Fibroblast of the aortic adventitia (primary cell): ENCODE measurements around the gene MBD1. TPM values are rescaled to one million over a fixed set of nuclear protein-coding genes. Genes with fewer than 3 reads are reported as not detected.

ENCODE experiments used
- DNase-seq: peaks from one replicate; pipeline ENCODE4 v3.0.0-alpha.2; 2010; ENCODE audit warnings: low read depth
- H3K4me3 ChIP-seq: 2 replicates; pipeline ENCODE4 v1.5.1; 2011; ENCODE audit warnings: low read depth, mild to moderate bottlenecking, control low read depth, low read length, moderate library complexity
- total RNA-seq: library from RNA; depleted of rRNA; stranded (reverse); fragments of >200 nt; gene quantifications from 2 replicates; pipeline ENCODE4 v1.2.3, GENCODE V29; 2012; ENCODE audit warnings: low replicate concordance
- TF ChIP-seq, protein P1 (sequence below): IDR thresholded peaks from 2 replicates; pipeline ENCODE4 v1.5.1; 2011; ENCODE audit warnings: mild to moderate bottlenecking, low read length, control low read depth, inconsistent platforms; ENCODE audit not compliant: insufficient read depth

MBD1 gene
- total RNA-seq, 1 donor: 50.3 TPM

DNA sequence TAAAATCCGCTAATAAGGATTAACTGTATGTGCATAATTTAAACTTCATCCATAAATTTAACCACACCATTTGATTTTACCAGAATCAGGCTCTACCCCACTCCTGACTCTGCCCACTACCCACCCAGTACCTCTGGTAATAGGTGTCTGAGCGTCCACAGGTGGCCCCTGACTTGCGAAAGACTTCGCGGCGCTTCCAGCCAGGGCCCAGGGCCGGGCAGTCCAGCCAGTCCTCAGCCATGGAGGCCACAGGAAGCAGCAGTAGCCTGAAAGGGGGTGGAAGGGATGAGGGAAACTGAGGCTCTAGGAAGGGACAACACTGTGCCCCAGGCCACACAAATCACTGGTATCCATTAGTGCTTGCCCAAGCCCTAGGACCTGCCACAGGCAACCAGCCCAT lies 1.6 kb downstream of the MBD1 start:
- DNase-seq: no peak
- TF ChIP-seq, protein P1, sequence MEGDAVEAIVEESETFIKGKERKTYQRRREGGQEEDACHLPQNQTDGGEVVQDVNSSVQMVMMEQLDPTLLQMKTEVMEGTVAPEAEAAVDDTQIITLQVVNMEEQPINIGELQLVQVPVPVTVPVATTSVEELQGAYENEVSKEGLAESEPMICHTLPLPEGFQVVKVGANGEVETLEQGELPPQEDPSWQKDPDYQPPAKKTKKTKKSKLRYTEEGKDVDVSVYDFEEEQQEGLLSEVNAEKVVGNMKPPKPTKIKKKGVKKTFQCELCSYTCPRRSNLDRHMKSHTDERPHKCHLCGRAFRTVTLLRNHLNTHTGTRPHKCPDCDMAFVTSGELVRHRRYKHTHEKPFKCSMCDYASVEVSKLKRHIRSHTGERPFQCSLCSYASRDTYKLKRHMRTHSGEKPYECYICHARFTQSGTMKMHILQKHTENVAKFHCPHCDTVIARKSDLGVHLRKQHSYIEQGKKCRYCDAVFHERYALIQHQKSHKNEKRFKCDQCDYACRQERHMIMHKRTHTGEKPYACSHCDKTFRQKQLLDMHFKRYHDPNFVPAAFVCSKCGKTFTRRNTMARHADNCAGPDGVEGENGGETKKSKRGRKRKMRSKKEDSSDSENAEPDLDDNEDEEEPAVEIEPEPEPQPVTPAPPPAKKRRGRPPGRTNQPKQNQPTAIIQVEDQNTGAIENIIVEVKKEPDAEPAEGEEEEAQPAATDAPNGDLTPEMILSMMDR: no peak
- H3K4me3 ChIP-seq: peak overlapping the region; percentile 100

DNA sequence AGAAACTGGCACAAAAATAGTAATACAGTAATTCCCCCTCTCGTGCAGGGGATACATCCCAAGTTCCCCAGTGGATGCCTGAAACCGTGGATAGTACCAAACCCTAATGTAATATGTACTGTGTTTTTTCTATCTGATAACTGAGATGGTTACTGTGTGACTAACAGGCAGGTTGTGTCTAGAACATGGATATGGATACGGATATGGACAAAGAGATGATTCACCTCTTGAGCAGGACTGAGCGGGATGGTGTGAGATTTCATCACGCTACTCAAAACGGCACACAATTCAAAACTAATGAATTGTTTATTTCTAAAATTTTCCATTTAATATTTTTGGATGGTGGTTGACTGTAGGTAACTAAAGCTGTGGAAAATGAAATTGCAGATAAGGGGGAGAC lies 3.4 kb downstream of the MBD1 start:
- TF ChIP-seq, protein P1: no peak
- no peak overlapping the region for H3K4me3 ChIP-seq
- peak; percentile 37 for DNase-seq

DNA sequence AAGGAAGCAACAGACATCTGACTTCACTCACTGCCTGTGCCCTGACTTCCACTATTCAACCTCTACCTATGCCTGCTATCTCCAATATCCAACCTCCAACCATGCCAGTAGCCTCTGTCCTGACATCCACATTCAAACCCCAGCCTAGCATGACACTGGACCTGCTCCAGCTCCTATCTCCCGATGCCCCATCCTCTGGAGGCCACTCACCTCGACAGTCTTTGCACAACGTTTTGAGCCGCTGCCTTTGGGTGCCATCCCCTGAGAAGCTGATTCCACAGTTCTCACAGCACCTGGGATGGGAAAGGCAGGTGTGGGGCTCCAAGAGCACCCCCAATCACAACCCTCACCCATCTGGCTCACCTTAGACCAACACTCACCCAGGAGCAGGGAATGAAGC lies 4.9 kb downstream of the MBD1 start:
- DNase-seq: no peak
- TF ChIP-seq, protein P1: no peak
- no peak overlapping the region for H3K4me3 ChIP-seq

DNA sequence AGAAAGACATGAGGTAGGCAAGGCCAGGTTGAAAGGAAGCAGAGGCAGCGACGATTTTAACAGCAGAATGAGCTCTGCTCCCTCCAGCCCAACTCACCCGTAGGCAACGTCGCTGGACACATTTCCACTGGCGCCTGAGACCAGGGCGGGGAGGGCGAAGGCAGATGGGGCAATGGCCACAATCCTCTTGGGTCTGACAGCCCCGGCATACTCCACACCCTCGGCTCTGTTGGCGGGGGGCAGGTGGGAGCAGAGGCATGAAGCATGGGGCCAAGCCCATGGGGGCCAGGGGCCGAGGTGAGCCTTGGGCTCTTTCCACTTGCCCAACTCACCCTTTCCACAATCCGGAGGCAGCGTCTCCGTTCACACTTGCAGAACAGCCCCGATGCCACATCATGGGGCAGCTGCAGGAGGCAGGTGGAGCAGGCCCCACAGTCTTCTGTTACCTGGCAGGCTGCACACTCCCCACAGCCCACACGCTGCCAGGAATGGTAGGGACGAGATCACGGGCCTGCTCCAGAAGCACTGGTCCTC lies 5.8 kb downstream of the MBD1 start:
- TF ChIP-seq, protein P1: no peak
- no peak overlapping the region for H3K4me3 ChIP-seq
- no peak for DNase-seq

DNA sequence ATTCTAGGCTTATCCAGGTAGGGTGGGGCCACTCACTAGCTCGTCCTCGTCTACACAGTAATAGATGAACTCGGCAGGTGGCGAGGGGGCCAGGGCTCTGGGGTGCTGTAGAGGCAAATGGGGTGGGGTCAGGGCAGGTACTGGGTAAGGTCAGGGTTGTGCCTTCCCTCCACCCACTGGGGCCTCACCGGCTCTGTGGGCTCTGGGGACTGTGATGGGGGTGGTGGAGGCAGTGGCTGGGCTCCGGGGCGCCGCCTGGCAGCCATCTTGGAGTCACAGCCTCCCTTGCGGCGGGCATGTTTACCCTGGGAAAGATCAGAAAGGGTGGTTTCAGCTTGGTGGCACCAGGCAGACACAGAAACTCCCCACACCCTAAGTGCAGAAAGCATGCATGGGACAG lies 6.4 kb downstream of the MBD1 start:
- TF ChIP-seq, protein P1: no peak
- H3K4me3 ChIP-seq: no peak overlapping the region
- no peak for DNase-seq

DNA sequence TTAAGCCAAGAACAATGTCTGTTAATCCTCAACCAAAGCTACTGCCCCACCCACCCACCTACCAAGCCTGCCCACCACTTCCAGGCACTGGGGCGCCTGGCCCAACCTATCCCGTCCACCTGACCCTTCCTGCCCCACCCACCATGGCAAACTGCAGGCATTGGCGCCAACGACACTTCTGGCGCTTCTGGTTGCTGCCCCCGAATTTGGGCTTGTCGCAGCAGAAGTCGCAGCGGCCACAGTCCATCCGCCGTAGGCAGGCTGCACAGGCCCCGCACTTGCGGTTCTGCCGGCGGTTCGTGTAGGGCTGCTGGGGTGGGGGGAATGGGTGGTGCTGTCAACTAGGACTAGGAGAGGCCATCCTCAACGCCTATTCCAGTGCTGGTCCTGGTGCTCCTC lies 7.3 kb downstream of the MBD1 start:
- TF ChIP-seq, protein P1: no peak
- no peak for DNase-seq
- H3K4me3 ChIP-seq: no peak overlapping the region
